ENCODE data around the gene ZNF282.
"Not testable (repeated sequence)": the region's sequence is repeated elsewhere in the genome, so short reads cannot be mapped to it uniquely, and the experiment has no call there.

The ZNF282 gene

DNA sequence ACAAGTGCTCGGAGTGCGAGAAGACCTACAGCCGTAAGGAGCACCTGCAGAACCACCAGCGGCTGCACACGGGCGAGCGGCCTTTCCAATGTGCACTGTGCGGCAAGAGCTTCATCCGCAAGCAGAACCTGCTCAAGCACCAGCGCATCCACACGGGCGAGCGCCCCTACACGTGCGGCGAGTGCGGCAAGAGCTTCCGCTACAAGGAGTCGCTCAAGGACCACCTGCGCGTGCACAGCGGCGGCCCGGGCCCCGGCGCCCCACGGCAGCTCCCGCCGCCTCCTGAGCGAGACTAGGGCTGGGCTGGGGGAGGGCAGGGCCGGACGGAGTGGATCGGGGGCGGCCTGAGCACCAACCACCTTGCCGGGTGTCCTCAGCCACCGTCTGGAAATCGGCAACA lies 29.0 kb downstream of the ZNF282 start:
- H3K4me3 Mint-ChIP-seq, result no peak overlapping the region
- H3K27me3 Mint-ChIP-seq (ENCODE audit: low read depth), result no peaks in the 10 kb centered on the region
- peaks cover 33% of the 10 kb centered on the region for H3K36me3 Mint-ChIP-seq (ENCODE audit: low read depth)
- no peak overlapping the region for H3K27ac Mint-ChIP-seq
- H3K9me3 Mint-ChIP-seq, result no peaks in the 10 kb centered on the region
- H3K4me1 Mint-ChIP-seq, result no peaks in the 10 kb centered on the region
- no peak for TF ChIP-seq CTCF (IDR thresholded peaks at IDR 0.05; ENCODE audit: unreplicated experiment in 3 of 3)

GRCh38 chr7:149225106-149225505 lies 29.8 kb downstream of the ZNF282 start:
- no peaks in the 10 kb centered on the region for H3K4me1 Mint-ChIP-seq
- H3K9me3 Mint-ChIP-seq, result no peaks in the 10 kb centered on the region
- peaks cover 28% of the 10 kb centered on the region for H3K36me3 Mint-ChIP-seq (ENCODE audit: low read depth)
- H3K27me3 Mint-ChIP-seq (ENCODE audit: low read depth), result no peaks in the 10 kb centered on the region
- no peak overlapping the region for H3K4me3 Mint-ChIP-seq
- no peak for TF ChIP-seq CTCF (IDR thresholded peaks at IDR 0.05; ENCODE audit: unreplicated experiment in 3 of 3)
- no peak overlapping the region for H3K27ac Mint-ChIP-seq

DNA sequence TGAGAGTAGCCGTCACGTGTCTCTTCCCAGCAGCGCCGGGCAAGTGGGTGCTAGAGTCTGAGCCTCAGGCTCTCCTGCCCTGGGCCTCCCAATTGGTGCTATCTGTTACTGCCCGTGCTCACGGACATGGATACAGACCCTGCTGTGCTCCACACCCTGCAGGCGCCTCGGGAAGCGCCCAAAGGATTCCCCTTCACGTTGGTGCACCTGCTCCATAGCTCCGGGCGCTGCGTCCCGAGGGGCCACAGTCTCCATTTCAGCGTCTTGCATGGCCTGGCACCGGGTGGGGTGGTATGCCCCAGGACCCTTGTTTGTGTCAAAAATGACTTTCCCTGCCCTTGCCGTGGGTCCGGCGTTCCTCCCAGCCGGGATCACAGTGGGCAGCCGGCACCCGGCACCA lies 30.3 kb downstream of the ZNF282 start:
- Mint-ChIP-seq H3K36me3 (ENCODE audit: low read depth) (peaks cover 28% of the 10 kb centered on the region), H3K4me3 (no peak overlapping the region), H3K27me3 (ENCODE audit: low read depth) (no peaks in the 10 kb centered on the region), H3K9me3 (no peaks in the 10 kb centered on the region), H3K4me1 (no peaks in the 10 kb centered on the region), H3K27ac (no peak overlapping the region)
- no peak for TF ChIP-seq CTCF (IDR thresholded peaks at IDR 0.05; ENCODE audit: unreplicated experiment in 3 of 3)

- peaks cover 22% of the 10 kb centered on the region for H3K36me3 Mint-ChIP-seq (ENCODE audit: low read depth)
- not testable (repeated sequence) for H3K9me3 Mint-ChIP-seq; H3K4me3 Mint-ChIP-seq; H3K4me1 Mint-ChIP-seq; H3K27me3 Mint-ChIP-seq (ENCODE audit: low read depth); H3K27ac Mint-ChIP-seq
Measured at GRCh38 chr7:149226366-149226765, 31.0 kb downstream of the ZNF282 start.

DNA sequence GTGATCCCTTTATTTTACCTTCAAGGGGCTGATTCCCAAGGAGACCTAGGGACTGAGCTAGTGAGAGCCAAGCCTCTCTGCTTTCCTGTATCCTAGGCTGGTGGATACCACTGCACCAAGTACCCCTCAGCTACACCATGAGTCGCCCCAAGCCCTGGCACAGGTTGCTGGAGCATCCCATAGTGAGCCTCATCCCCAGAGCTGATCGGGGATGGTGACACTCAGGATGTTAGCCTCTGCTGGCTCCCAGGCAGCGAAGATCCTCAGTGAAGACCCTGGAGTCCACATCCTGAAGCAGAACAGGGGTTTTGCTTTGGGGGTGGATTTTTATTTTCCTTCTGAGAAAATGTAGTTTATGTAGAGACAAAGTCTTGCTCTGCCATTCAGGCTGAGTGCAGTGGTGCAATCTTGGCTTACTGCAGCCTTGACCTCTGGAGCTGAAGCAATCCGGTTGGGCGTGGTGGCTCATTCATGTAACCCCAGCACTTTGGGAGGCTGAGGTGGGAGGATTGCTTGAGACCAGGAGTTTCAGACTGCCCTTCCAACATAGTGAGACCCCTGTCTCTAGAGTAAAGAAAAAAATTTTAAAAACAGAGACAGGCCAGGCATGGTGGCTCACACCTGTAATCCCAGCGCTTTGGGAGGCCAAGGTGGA lies 31.6 kb downstream of the ZNF282 start:
- TF ChIP-seq CTCF (IDR thresholded peaks at IDR 0.05; ENCODE audit: unreplicated experiment in 3 of 3), result no peak
- Mint-ChIP-seq H3K9me3 (no peaks in the 10 kb centered on the region), H3K36me3 (ENCODE audit: low read depth) (peaks cover 17% of the 10 kb centered on the region), H3K4me3 (no peak overlapping the region), H3K27ac (no peak overlapping the region), H3K4me1 (no peaks in the 10 kb centered on the region), H3K27me3 (ENCODE audit: low read depth) (no peaks in the 10 kb centered on the region)

GRCh38 chr7:149228831-149229471 lies 33.6 kb downstream of the ZNF282 start:
- no peak for TF ChIP-seq CTCF (IDR thresholded peaks at IDR 0.05; ENCODE audit: unreplicated experiment in 3 of 3)
- Mint-ChIP-seq H3K4me3 (no peak overlapping the region), H3K27ac (no peak overlapping the region), H3K27me3 (ENCODE audit: low read depth) (peaks cover 1% of the 10 kb centered on the region), H3K36me3 (ENCODE audit: low read depth) (peaks cover 17% of the 10 kb centered on the region), H3K4me1 (no peaks in the 10 kb centered on the region), H3K9me3 (no peaks in the 10 kb centered on the region)
